T-helper 1 cell (primary cell): ENCODE data around the gene MIA3.
"Not testable (repeated sequence)": the region's sequence is repeated elsewhere in the genome, so short reads cannot be mapped to it uniquely, and the experiment has no call there.

ENCODE experiments used
- DNase-seq, 5 donors: peaks; one replicate each; pipeline ENCODE4 v3.0.0-alpha.2; 2012 to 2020
- total RNA-seq, 4 donors: gene quantifications; one replicate each; lab custom pipeline; 2026; lab: John Stamatoyannopoulos, UW

The MIA3 gene, protein sequence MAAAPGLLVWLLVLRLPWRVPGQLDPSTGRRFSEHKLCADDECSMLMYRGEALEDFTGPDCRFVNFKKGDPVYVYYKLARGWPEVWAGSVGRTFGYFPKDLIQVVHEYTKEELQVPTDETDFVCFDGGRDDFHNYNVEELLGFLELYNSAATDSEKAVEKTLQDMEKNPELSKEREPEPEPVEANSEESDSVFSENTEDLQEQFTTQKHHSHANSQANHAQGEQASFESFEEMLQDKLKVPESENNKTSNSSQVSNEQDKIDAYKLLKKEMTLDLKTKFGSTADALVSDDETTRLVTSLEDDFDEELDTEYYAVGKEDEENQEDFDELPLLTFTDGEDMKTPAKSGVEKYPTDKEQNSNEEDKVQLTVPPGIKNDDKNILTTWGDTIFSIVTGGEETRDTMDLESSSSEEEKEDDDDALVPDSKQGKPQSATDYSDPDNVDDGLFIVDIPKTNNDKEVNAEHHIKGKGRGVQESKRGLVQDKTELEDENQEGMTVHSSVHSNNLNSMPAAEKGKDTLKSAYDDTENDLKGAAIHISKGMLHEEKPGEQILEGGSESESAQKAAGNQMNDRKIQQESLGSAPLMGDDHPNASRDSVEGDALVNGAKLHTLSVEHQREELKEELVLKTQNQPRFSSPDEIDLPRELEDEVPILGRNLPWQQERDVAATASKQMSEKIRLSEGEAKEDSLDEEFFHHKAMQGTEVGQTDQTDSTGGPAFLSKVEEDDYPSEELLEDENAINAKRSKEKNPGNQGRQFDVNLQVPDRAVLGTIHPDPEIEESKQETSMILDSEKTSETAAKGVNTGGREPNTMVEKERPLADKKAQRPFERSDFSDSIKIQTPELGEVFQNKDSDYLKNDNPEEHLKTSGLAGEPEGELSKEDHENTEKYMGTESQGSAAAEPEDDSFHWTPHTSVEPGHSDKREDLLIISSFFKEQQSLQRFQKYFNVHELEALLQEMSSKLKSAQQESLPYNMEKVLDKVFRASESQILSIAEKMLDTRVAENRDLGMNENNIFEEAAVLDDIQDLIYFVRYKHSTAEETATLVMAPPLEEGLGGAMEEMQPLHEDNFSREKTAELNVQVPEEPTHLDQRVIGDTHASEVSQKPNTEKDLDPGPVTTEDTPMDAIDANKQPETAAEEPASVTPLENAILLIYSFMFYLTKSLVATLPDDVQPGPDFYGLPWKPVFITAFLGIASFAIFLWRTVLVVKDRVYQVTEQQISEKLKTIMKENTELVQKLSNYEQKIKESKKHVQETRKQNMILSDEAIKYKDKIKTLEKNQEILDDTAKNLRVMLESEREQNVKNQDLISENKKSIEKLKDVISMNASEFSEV (N-terminal part only)
- 191 to 291 (median 237) reads per million in 4 donors for total RNA-seq

DNA sequence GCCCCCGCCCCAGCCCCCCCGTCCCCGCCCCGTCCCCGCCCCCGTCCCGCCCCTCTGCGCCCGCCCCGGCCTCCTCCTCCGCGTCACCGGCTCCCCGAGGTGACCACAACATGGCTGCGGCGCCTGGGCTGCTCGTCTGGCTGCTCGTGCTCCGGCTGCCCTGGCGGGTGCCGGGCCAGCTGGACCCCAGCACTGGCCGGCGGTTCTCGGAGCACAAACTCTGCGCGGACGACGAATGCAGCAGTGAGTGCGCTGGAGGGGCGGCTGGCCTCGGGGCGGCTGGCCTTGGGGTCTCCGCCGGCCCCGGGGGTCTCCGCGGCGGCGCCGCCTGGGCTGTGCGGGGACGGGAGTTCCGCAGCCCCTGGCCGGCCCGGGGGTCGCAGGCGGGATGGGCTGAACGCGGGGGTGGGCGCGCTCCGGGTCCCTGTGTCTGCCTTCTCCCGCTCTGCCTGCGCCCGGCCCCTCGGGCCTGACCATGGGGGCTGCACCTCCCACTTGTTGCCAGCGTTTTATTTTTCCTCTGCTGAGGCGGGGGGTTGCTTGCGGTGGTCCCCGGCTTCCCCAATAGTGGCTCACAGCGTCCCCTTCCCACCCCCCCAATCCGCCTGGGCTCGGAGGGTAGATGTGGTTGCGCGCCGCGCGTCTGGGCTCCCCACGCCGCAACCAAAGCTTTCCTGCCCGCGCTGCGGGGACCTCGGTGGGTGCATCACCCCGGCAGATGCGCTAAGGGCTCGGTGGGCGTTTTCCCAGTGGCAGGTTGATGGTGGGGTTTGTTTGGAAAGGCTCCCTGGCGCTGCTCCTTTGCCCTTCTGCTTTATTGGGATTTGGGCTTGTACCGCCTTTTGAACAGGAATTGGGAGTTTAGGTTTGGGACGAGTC lies at the start of gene MIA3:
Gene MIA3 (plus strand): TSS at position 97 of the 879 bp plus-strand sequence. CDS start 14 bp downstream, at position 111.
- DNase-seq: peak; percentile 19 to 39 (median 30)

DNA sequence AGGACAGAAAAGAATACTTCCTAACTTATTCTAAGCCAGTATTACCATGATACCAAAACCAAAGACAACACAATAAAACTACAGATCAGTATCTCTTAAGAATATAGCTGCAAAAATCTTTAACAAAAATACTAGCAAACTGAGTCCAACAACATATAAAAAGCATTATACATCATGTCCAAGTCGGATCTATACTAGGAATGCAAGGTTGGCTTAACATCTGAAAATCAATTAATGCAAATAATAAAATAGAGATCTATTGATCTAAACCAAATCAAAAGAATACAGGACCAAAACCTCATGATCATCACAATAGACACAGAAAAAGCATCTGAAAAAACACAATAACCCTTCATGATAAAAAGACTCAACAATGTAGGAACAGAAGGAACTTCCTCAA lies 47.1 kb upstream of the MIA3 start:
- no peak for DNase-seq

DNA sequence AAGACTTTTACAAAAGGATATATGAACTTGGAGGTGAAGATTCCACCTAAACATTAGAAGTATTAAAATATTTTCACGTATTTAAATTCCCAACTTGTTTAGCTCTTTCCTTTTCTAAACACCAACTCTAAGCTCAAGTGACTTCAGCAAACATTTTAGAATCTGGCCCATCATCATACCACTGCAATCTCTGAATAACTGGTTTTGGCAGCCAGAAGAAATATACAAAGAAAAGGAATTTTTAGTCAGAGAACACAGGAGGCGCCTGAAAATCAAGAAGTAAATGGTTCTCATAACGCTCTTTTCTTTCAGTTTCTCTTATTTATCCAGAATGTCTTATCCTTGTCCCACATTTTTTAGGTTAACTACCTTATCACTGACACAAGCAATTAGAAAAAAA lies 38.6 kb upstream of the MIA3 start:
- DNase-seq: no peak

DNA sequence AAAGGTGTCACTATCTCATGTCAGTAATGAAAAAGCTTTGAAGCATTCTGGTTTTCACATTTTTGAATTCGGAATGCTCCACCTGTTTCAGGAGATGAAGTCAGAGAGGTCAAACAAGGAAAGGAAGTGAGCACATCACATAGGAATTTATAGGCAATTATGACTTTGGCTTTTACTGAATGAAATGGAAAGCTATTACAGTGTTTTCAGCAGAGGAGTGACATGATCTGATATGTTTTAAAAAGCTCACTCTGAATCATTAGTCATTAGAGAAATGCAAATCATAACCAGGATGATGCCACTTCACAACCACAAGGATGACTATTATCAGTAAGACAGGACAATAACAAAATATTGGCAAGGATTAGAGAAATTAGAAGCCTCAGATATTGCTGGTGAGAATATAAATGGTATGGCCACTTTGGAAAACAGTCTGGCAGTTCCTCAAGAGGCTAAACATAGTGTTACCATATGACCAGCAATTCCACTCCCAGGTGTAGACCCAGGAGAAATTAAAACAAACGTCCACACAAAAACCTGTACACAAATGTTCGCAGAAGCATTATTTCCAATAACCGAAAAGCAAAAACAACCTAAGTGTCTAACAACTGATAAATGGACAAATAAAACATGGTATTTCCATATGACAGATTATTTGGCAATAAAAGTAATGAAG lies 35.7 kb upstream of the MIA3 start:
- DNase-seq: no peak

DNA sequence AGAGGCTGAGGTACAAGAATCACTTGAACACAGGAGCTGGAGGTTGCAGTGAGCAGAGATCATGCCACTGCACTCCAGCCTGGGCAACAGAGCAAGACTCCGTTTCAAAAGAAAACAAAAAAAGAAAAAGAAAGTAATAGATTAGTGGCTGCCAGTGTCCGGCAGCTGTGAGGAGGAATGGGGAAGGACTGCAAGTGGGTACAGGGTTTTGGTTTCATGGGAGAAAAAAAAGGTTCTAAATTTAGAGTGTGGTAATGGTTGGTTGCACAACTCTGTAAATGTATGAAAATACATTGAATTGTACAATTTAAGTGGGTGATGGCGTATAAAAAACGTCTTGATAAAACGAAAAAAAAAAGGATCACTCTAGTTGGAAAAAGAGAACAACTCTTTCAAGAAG lies 34.8 kb upstream of the MIA3 start:
- no peak for DNase-seq

DNA sequence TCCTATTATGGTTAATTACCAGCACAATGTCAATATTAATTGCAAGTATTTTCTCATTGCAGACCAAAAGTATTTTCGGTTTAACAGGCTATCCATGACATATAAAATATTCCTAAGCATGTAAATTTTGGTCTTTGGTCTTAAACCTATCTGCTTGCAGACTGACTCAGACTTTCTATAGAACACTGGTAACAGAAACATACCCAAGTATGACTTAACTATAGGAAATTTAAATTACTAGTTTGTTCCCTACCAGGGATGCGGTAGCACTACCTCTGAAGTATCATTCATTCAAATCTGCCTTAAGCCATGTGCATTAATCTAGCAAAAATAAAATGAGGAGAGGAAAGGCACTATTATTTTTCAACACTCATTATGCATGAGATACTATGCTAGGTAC lies 31.1 kb upstream of the MIA3 start:
- no peak for DNase-seq

DNA sequence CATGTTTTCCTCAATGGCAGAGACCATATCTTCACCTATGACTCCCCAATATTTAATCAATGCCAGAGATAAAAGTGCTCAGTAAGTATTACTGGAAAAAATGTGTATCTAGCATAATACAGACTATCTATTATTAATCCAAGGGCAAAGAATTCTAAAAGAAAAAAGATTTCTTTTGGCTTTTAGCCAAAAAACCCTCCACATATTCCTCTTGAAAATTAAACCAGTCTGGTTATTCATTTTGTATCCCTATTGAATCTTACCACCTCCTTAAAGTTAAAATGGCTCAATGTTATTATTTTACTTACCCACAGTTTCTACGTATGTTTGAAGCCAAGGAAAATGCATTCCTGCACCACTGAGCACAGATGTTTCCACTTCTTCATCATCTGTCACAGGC lies 29.8 kb upstream of the MIA3 start:
- no peak for DNase-seq

DNA sequence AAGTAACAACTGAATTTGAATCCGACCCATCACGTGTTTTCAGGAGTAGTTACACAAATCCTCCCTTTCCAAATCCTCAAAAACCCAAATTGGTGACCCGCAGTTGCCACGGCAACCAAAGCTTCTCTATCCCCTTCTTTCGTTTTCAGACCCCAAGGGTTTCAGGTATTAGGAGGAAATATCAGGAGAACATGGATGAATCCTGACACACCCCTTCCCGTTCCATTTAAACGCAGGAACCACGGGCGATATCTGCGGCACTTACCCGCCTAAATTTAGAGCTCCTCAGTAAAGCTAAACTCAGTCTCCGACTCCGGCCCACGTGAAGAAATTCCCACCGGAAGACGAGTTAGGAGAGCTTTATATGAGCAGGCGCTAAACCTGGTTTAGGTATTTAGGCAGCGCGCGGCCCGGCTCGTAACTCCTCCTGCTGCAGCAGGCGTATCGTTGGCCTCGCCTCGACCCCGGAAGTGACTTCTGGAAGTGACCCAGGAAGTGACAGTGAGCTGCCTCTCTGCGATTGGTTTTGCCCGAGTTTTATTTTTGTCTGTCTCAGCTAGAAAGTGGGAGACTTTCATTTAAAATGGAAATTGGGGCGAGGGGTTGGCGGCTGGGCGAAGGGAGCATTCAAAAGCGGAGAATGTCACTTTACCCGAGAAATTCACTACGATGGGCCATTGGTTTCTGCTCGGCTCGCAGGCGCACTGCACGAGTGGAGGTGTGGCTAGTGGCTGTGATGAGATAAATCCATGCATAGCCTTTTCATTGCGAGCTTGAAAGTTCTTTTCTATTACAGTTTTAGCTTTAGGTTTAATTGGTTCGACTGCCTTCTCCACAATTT lies 28.2 kb upstream of the MIA3 start, which contains the start of gene TAF1A:
Gene TAF1A (minus strand): TSS at position 472 of the 841 bp plus-strand sequence.
- DNase-seq: peak; percentile 74 to 87 (median 82)

DNA sequence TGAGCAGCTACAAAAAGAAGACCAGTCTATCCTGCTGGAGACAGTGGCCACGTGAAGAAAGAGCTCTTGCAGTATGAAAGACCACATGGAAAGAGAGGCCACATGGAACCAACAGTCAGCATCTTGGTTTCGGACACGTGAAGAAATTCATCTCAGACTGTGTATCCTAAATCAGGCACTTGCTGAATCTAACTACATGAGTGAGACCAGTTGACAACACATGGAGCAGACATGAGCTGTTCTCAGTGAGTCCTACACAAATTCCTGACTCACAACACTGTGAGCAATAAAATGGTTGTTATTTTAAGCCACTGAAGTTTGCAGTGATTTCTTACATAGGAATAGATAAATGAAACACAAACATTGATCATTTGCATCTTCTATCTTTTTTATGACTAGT lies 25.7 kb upstream of the MIA3 start:
- no peak for DNase-seq

DNA sequence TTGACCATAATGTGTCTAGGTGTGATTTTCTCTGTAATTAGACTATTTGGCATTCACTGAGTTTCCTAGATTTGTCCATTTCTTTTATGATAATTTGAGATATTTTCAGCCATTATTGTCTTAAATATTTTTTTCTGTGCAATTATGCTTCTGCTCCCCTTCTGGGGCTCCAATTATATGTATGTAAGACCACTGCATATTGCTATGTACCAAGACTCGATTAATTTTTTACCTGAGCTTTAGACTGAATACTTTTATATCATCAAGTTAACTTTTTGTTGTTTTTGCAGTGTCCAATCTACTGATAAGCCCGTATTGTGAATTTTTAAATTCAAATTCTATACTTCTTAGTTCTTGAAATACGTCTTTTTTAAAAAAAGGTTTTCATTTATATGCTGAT lies 23.1 kb upstream of the MIA3 start:
- DNase-seq: no peak

DNA sequence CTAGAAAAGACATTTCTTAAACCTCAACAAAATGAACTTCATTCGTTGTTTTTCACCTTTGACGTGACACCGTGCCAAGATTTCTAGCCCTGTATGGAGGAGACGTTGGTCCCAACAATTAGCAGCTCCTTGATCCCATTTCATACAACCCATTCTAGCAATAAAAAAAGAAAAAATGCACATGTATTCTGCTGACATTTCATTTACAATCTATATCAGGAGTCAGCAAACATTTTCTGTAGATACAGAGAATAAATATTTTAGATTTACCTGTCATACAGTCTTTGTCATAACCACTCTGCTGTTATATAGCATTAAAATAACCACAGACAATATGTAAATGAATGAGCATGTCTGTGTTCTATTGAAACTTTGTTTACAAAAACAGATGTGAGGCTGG lies 21.2 kb upstream of the MIA3 start:
- no peak for DNase-seq

DNA sequence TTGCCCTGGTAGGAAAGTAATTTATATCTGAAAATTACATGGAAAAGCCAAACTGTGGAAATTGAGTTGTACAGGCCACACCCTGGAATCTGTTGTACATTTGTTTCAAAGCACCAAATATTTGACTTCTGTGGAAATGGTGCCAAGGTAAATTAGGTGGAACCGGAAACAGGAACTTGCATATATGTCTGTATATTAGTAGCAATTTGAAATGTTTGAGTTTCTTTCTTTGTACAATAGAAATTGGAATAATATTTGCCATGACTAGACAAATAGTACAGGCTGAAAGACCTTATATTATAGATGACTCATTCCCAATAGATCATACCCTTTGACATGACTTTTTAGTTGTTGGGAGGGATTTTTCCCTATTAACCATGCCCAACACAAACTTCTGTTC lies 17.6 kb upstream of the MIA3 start:
- DNase-seq: no peak

DNA sequence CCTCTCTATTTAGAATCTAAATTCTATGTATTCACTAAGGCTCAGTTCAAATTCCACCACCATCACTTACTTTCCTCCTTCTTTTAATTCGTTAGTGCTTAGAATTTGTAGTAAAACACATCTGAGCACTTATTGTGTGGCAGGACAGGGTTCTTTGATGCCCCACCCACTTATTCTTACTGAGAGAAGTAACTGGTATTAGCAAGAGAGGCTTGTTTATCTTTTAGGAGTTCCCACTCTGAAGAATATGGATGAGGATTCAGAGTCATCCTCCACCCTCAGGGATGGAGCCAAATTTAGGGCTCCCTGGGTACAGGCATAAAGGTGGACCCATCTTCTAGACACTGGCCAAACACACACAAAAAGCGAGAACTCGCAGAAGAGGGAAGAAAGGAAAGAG lies 16.6 kb upstream of the MIA3 start:
- no peak for DNase-seq

DNA sequence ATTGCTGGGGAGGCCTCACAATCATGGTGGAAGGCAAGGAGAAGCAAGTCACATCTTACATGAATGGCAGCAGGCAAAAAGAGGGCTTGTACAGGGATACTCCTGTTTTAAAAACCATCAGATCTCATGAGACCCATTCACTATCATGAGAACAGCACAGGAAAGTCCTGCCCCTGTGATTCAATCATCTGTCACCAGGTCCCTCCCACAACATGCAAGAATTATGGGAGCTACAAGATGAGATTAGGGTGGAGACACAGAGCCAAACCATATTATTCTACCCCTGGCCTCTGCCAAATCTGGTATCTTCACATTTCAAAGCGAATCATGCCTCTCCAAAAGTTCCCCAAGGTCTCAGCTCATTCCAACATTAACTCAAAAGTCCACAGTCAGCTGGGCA lies 11.1 kb upstream of the MIA3 start:
- DNase-seq: no peak

DNA sequence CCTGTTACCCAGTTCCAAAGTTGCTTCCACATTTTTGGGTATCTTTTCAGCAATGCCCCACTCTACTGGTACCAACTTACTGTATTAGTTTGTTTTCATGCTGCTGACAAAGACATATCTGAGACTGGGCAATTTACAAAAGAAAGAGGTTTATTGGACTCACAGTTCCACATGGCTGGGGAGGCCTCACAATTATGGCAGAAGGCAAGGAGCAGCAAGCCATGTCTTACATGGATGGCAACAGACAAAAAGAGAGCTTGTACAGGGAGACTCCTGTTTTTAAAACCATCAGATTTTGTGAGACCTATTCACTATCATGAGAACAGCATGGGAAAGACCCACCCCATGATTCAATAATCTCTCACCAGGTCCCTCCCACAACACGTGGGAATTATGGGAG lies 8.8 kb upstream of the MIA3 start:
- DNase-seq: not testable (repeated sequence)

DNA sequence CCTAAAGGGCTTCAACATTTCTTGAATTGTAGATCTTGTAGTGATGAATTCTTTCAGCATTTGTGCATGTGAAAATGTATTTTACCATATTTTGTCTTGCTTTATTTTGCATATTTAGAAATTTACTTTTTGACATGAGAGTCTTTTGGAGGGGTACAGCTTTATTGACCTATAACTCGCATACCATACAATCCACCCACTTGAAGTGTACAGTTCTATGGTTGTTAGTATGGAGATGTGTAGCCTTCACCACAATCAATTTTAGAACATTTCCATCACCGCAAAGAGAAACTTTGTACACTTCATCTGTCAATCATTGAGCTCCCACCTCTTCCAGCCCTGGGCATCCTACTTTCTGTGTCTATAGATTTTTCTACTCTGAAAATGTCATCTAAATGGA lies 7.2 kb upstream of the MIA3 start:
- no peak for DNase-seq

DNA sequence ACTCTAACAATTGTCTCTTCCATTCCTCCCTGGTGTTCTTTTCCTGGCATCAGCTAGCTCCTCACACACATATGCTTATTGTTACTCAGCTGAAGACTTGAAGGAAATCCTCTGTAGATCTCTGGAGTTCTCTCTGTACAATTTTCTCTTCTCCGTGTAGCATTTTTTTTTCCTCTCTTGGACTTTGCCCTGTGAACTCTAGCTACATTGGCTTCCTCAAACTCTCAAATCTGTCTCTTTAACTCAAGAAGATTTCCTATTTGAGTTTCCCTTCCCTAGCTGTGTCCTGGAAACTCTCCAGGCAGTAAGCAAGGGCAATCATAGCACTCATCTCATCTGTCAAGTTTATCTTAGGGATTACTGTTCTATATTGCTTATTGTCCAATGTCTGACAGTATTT lies 4.3 kb upstream of the MIA3 start:
- no peak for DNase-seq

DNA sequence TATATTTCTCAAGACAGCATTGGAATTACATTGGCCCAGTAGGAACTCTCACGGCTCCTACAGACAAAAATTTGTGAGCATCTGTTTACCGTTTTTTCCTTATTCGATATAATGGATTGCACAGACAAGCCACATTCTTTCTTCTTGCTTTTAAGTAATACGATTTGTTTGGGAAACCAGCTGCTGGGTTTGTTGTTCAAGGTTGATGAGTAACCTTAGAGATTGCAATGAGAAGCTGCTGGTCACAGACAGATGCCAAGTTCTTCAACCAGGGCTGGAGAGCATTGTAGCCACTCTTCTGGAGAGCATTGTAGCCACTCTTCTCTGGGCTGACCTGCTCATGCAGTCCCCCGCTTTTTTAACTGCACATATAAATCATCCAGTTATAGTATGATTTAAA lies 1.4 kb upstream of the MIA3 start:
- DNase-seq: no peak

DNA sequence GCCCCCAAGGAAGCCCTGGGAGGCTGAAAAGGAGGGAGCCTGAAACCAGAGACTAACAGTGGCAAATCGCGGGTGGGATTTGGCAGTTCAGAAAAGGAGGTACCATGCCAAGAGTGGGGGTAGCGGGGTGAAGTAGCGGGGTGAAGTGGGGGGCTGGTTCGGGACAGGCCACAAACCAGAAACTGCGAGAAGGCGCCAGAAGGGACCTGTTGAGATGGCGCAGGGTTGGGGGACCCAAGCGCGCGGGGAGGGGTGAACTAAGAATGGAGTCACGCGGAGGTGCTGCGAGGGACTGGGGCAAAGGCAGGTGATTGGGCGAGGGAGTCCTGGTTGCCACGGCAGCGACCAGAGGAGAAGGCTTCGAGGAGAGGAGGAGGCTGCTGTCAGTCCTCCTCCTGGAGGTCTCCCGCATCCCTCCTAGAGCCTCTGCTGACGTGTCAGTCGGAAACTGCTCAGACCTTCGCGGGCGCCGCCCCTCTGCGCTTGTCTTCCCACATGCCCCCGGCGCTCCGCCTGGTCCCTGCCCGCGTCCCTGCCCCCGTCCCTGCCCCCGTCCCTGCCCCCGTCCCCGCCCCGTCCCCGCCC lies 438 bp upstream of the MIA3 start:
- DNase-seq: peak; percentile 91 to 96 (median 95)
